CD14-positive monocyte (primary cell): ENCODE measurements around the gene ZBED6. TPM values are rescaled to one million over a fixed set of nuclear protein-coding genes. Genes with fewer than 3 reads are reported as not detected.

ENCODE experiments used
- DNase-seq, 3 donors: peaks; one replicate each; pipeline ENCODE4 v3.0.0-alpha.2; 2011 to 2022
- H2AFZ ChIP-seq: 2 replicates; pipeline ENCODE4 v1.6.0; 2012; ENCODE audit warnings: mild to moderate bottlenecking, low read depth, low read length, inconsistent platforms; ENCODE audit not compliant: insufficient read depth, poor library complexity, severe bottlenecking
- H3K27ac ChIP-seq, 2 donors: 1 replicate in 1 of 2; 2 replicates in 1 of 2; pipeline ENCODE4 v1.5.1; 2012 to 2013; ENCODE audit warnings: low read length in 2 of 2, control low read depth in 1 of 2, inconsistent platforms in 1 of 2, low read depth in 1 of 2, mild to moderate bottlenecking in 1 of 2
- H3K27me3 ChIP-seq, 2 donors: one replicate each; pipeline versions ENCODE4 v1.6.0 to v1.6.1; 2011 to 2013; ENCODE audit warnings: low read length in 2 of 2; ENCODE audit not compliant: control insufficient read depth in 2 of 2, insufficient read depth in 2 of 2
- H3K36me3 ChIP-seq, 2 donors: replicated peaks in 1 of 2; 1 replicate in 1 of 2; 2 replicates in 1 of 2; pipeline versions ENCODE4 v1.5.1 to v1.6.1; 2012 to 2013; ENCODE audit warnings: low read length in 2 of 2, control low read depth in 1 of 2, inconsistent platforms in 1 of 2, mild to moderate bottlenecking in 1 of 2; ENCODE audit not compliant: insufficient read depth in 2 of 2, control insufficient read depth in 1 of 2
- H3K4me1 ChIP-seq, 2 donors: 1 replicate in 1 of 2; 2 replicates in 1 of 2; pipeline versions ENCODE4 v1.5.1 to v1.6.1; 2012 to 2013; ENCODE audit warnings: low read length in 2 of 2, control low read depth in 1 of 2, inconsistent platforms in 1 of 2, mild to moderate bottlenecking in 1 of 2, moderate library complexity in 1 of 2; ENCODE audit not compliant: insufficient read depth in 2 of 2, control insufficient read depth in 1 of 2
- H3K4me2 ChIP-seq: replicated peaks from 2 replicates; pipeline ENCODE3; 2012; ENCODE audit warnings: low read length, moderate library complexity, mild to moderate bottlenecking; ENCODE audit not compliant: poor library complexity, severe bottlenecking; ENCODE audit errors: extremely low read depth
- H3K4me3 ChIP-seq, 3 experiments: fragments of 200-600 bp in 1 of 3; sonication (generic) in 1 of 3; replicated peaks in 1 of 3; 1 replicate in 2 of 3; 2 replicates in 1 of 3; pipeline ENCODE4 v1.5.1; 2011 to 2013; ENCODE audit warnings: low read length in 3 of 3, mild to moderate bottlenecking in 3 of 3, control low read depth in 2 of 3, low read depth in 2 of 3, inconsistent platforms in 1 of 3, moderate library complexity in 1 of 3
- H3K79me2 ChIP-seq: 2 replicates; pipeline ENCODE4 v1.6.0; 2012; ENCODE audit warnings: mild to moderate bottlenecking, control low read depth, inconsistent platforms, low read length, moderate library complexity; ENCODE audit not compliant: insufficient read depth
- H3K9ac ChIP-seq: 2 replicates; pipeline ENCODE4 v1.6.0; 2017; ENCODE audit warnings: low read length, mild to moderate bottlenecking; ENCODE audit not compliant: insufficient read depth, poor library complexity, severe bottlenecking
- H3K9me3 ChIP-seq, 2 donors: replicated peaks in 1 of 2; 1 replicate in 1 of 2; 2 replicates in 1 of 2; pipeline versions ENCODE4 v1.5.1 to v1.6.1; 2012 to 2013; ENCODE audit warnings: low read length in 2 of 2, control low read depth in 1 of 2; ENCODE audit not compliant: control insufficient read depth in 1 of 2, insufficient read depth in 1 of 2
- H4K20me1 ChIP-seq: 2 replicates; pipeline ENCODE4 v1.6.0; 2012; ENCODE audit warnings: mild to moderate bottlenecking, low read length, control low read depth, moderate library complexity; ENCODE audit not compliant: insufficient read depth
- H3K27ac Mint-ChIP-seq, 7 donors: one replicate each; pipeline ENCODE4 v1.8.0; 2020; ENCODE audit warnings: mild to moderate bottlenecking in 7 of 7, mixed read lengths in 7 of 7, moderate library complexity in 6 of 7, inconsistent platforms in 2 of 7
- H3K27me3 Mint-ChIP-seq, 3 donors: one replicate each; pipeline ENCODE4 v1.8.0; 2021 to 2022; ENCODE audit warnings: low read depth in 3 of 3, mild to moderate bottlenecking in 3 of 3, mixed read lengths in 3 of 3, moderate library complexity in 3 of 3, inconsistent platforms in 1 of 3
- H3K36me3 Mint-ChIP-seq, 2 donors: one replicate each; pipeline ENCODE4 v1.8.0; 2020; ENCODE audit warnings: mixed read lengths in 2 of 2, inconsistent platforms in 1 of 2, mild to moderate bottlenecking in 1 of 2
- H3K4me1 Mint-ChIP-seq: one replicate; pipeline ENCODE4 v1.8.0; 2020; ENCODE audit warnings: mild to moderate bottlenecking, mixed read lengths
- H3K4me3 Mint-ChIP-seq, 2 donors: one replicate each; pipeline ENCODE4 v1.8.0; 2020; ENCODE audit warnings: mild to moderate bottlenecking in 2 of 2, mixed read lengths in 2 of 2, moderate library complexity in 1 of 2
- H3K9me3 Mint-ChIP-seq, 7 donors: one replicate each; pipeline ENCODE4 v1.8.0; 2020 to 2022; ENCODE audit warnings: mixed read lengths in 7 of 7, mild to moderate bottlenecking in 6 of 7, moderate library complexity in 6 of 7, inconsistent platforms in 2 of 7
- CTCF ChIP-seq: fragments of 200-600 bp; IDR thresholded peaks from one replicate; pipeline ENCODE4 v1.8.0; 2022; ENCODE audit warnings: antibody characterized with exemption, mild to moderate bottlenecking
- WGBS: methylation state at CpG from one replicate; pipeline ENCODE4 v1.1.5; 2013; ENCODE audit warnings: missing lambda C conversion rate; ENCODE audit not compliant: insufficient coverage; 5-methylcytosine and 5-hydroxymethylcytosine counted together
- intact Hi-C, 2 donors: fragments of 100-400 bp; cut with micrococcal nuclease; formaldehyde crosslinking; loops; one replicate each; pipeline versions ENCODE4 v1.15.0 to v1.15.1; 2023
- polyA plus RNA-seq, 3 donors: library from polyadenylated mRNA; depleted of rRNA in 1 of 3; unstranded in 2 of 3; stranded (reverse) in 1 of 3; fragments of 300-500 nt in 2 of 3; fragments of >200 nt in 1 of 3; fragmentation: Illumina TruSeq in 2 of 3; gene quantifications; 1 replicate in 2 of 3; 2 replicates in 1 of 3; pipeline ENCODE4 v1.2.3, GENCODE V29; 2012 to 2021

ZBED6 gene
- polyA plus RNA-seq, 3 donors = 0.56 to 2.2 (median 1.00) TPM

DNA sequence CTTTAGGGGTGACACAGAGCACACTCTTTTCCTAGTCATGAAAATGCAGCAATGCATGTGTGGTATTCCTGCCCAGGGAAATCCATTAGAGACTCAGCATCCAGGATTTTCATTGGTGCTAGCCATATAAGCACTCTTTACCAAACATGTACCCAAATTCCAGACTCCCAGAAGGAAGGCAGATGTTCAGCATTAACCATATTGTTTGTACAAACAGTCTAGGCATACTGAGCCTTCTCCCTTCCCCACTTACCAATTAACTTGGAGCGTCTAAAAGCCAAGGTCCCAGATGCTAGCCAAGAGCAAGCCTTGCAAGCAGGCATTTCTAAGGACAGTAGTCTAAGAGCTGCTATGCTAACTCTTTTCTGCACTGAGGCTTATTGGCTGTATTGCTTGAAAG lies 27.9 kb downstream of the ZBED6 start:
- intact Hi-C loops = no loop called here

DNA sequence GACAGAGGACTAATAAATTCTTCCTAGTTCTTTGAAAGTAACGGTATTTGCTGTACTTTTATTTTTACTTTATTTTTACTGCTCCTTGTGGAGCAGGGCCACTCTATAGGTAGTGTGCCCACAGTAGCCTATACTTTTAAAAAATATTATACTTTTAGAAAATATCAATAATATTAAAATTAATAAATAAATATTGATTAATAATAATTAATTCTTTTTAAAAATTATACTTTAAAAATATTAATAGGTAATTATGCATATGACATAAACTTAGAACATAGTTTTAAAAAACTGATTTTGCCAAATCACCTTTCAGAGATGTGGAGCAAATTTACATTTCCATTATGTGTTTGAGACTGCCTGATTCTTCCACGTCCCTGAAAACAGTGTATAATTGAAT lies 30.8 kb downstream of the ZBED6 start:
- DNase-seq = no peak
- peaks cover 11 to 24% of the 10 kb centered on the region in 2 donors for H3K4me1 ChIP-seq
- H4K20me1 ChIP-seq = peaks cover 67% of the 10 kb centered on the region
- H3K9me3 Mint-ChIP-seq = peaks cover 0 to 2% (median 0%) of the 10 kb centered on the region in 7 donors
- no peaks in the 10 kb centered on the region for H3K9me3 ChIP-seq
- H3K36me3 ChIP-seq = peaks cover 65 to 93% of the 10 kb centered on the region in 2 donors
- peaks cover 70 to 85% of the 10 kb centered on the region in 2 donors for H3K36me3 Mint-ChIP-seq
- peaks cover 13% of the 10 kb centered on the region for H3K4me1 Mint-ChIP-seq
- H2AFZ ChIP-seq = no peak overlapping the region
- no CpG with 5 or more reads among the region's 2 CpGs for WGBS
- no peak for TF ChIP-seq CTCF
- H3K27ac Mint-ChIP-seq = no peak overlapping the region
- H3K27me3 Mint-ChIP-seq = peaks cover 0 to 1% (median 0%) of the 10 kb centered on the region in 3 donors
- H3K79me2 ChIP-seq = peaks cover 53% of the 10 kb centered on the region
- no peaks in the 10 kb centered on the region for H3K27me3 ChIP-seq
- H3K4me3 ChIP-seq = no peak overlapping the region
- intact Hi-C loops = no loop called here
- no peak overlapping the region for H3K4me2 ChIP-seq
- no peak overlapping the region for H3K4me3 Mint-ChIP-seq
- no peak overlapping the region for H3K9ac ChIP-seq
- H3K27ac ChIP-seq = no peak overlapping the region

More for the DNA sequence above, 27.9 kb downstream of the ZBED6 start:
- Histone ChIP-seq H3K4me1 (no peaks in the 10 kb centered on the region), H3K27me3 (no peaks in the 10 kb centered on the region), H3K36me3 (peaks cover 68 to 96% of the 10 kb centered on the region in 2 donors), H4K20me1 (peaks cover 84% of the 10 kb centered on the region), H2AFZ (no peak overlapping the region), H3K4me3 (no peak overlapping the region), H3K79me2 (peaks cover 60% of the 10 kb centered on the region), H3K9ac (no peak overlapping the region), H3K9me3 (no peaks in the 10 kb centered on the region), H3K4me2 (no peak overlapping the region), H3K27ac (no peak overlapping the region)
- H3K4me1 Mint-ChIP-seq = no peaks in the 10 kb centered on the region
- no CpG with 5 or more reads among the region's 1 CpG for WGBS
- H3K27ac Mint-ChIP-seq = no peak overlapping the region
- TF ChIP-seq CTCF = no peak
- DNase-seq = no peak
- H3K27me3 Mint-ChIP-seq = no peaks in the 10 kb centered on the region
- H3K9me3 Mint-ChIP-seq = no peaks in the 10 kb centered on the region
- H3K4me3 Mint-ChIP-seq = no peak overlapping the region
- H3K36me3 Mint-ChIP-seq = peaks cover 72 to 90% of the 10 kb centered on the region in 2 donors
